Fibroblast of skin of left quadriceps (primary cell): ENCODE measurements around the gene PDE1C.

Source experiments
- DNase-seq, 2 experiments: peaks; one replicate each; pipeline ENCODE4 v3.0.0-alpha.2; 2013; ENCODE audit warnings: low read depth in 2 of 2

Gene PDE1C

DNA sequence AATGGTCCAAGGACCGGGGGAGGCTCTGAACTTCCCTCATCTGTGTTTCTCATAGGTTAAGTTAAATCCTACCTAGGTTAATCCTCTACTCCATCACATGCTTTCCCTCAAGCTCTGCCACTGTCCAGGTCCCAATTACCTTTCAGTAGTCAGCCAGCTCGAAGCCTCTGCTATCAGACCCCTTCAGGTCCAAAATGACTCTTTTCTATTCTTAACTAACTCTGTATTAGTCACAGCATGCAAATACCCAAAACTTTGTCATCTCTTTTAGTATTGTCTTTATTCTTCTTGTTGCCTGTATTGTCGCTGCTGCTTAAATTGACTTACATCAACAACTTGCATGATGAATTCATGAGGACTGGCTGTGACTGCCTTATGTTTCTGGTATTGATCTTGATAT, 367.9 kb downstream of the PDE1C start:
- no peak for DNase-seq
